Left lung (tissue), 10 donors: ENCODE data around the gene TMCC3. TPM values are rescaled to one million over a fixed set of nuclear protein-coding genes. Genes with fewer than 3 reads are reported as not detected.

Source experiments
- ATAC-seq: fragments of 200-7000 bp; cut with Tn5 transposase; one replicate; pipeline ENCODE4 v1.9.1; 2020; ENCODE audit warnings: moderate library complexity
- DNase-seq, 4 donors: peaks; one replicate each; pipeline ENCODE4 v3.0.0-alpha.2; 2013 to 2020
- H3K27ac ChIP-seq, 2 donors: fragments of 200-600 bp; sonication (generic) in 1 of 2; one replicate each; pipeline versions ENCODE4 v1.5.0 to v1.8.0; 2020 to 2021
- H3K27me3 ChIP-seq, 2 donors: fragments of 200-600 bp; sonication (generic) in 1 of 2; one replicate each; pipeline versions ENCODE4 v1.5.0 to v1.8.0; 2020 to 2021
- H3K36me3 ChIP-seq, 2 donors: fragments of 200-600 bp; sonication (generic) in 1 of 2; one replicate each; pipeline versions ENCODE4 v1.5.0 to v1.8.0; 2020 to 2021
- H3K4me1 ChIP-seq, 2 donors: fragments of 200-600 bp; one replicate each; pipeline ENCODE4 v1.8.0; 2021
- H3K4me3 ChIP-seq, 2 donors: fragments of 200-600 bp; sonication (generic) in 1 of 2; one replicate each; pipeline versions ENCODE4 v1.5.0 to v1.8.0; 2020 to 2021; ENCODE audit warnings: mild to moderate bottlenecking in 1 of 2
- H3K9me3 ChIP-seq, 2 donors: fragments of 200-600 bp; sonication (generic) in 1 of 2; one replicate each; pipeline versions ENCODE4 v1.5.0 to v1.8.0; 2020 to 2021
- CTCF ChIP-seq, 2 donors: fragments of 200-600 bp; sonication (generic) in 1 of 2; IDR thresholded peaks; one replicate each; pipeline versions ENCODE4 v1.5.0 to v1.8.0; 2021; ENCODE audit warnings: antibody characterized with exemption in 2 of 2
- intact Hi-C, 2 donors: fragments of 100-400 bp; cut with DNase I; formaldehyde crosslinking; loops; one replicate each; pipeline versions ENCODE4 v1.11.2 to v1.14.2; 2022
- polyA plus RNA-seq, 6 donors: library from polyadenylated mRNA; unstranded; fragments of 120-200 nt; gene quantifications; one replicate each; pipeline ENCODE4 v1.2.1, GENCODE V29; 2013; ENCODE audit not compliant: insufficient read length in 6 of 6
- total RNA-seq, 2 donors: library from RNA; stranded (reverse); fragmentation: NEBNext Ultra II Directional; extraction: Animal tissue kit (Norgen Biotek cat#: 25700); gene quantifications; one replicate each; pipeline ENCODE4 v1.2.1, GENCODE V29; 2021
- donor health status: DM: no; HTN: yes; CAD: no.
- donor health status: DM: no; HTN: no; CAD: no.

TMCC3 gene
- total and polyA plus RNA-seq, 8 donors = 3.7 to 11.4 (median 6.8) TPM

GRCh38 chr12:94644141-94644979, 6.0 kb downstream of the TMCC3 start:
- no peaks in the 10 kb centered on the region for H3K9me3 ChIP-seq
- intact Hi-C loops = no loop called here
- H3K27ac ChIP-seq = peak overlapping the region; percentile 65 to 89
- no peaks in the 10 kb centered on the region for H3K36me3 ChIP-seq
- peaks cover 0 to 68% of the 10 kb centered on the region in 2 donors for H3K4me1 ChIP-seq
- H3K4me3 ChIP-seq = peak overlapping the region in 1 of 2 donors; percentile 23
- peak in 1 of 4 donors; percentile 52 for DNase-seq
- TF ChIP-seq CTCF (IDR thresholded peaks at IDR 0.05) = no peak
- peaks cover 0 to 18% of the 10 kb centered on the region in 2 donors for H3K27me3 ChIP-seq
- ATAC-seq = peak; percentile 75

GRCh38 chr12:94643606-94644005, 6.8 kb downstream of the TMCC3 start:
- Histone ChIP-seq H3K27ac (peak overlapping the region in 1 of 2 donors; percentile 89), H3K9me3 (no peaks in the 10 kb centered on the region), H3K4me1 (peaks cover 0 to 61% of the 10 kb centered on the region in 2 donors), H3K4me3 (no peak overlapping the region), H3K27me3 (peaks cover 0 to 11% of the 10 kb centered on the region in 2 donors), H3K36me3 (no peaks in the 10 kb centered on the region)
- intact Hi-C loops = no loop called here
- ATAC-seq = peak; percentile 64
- DNase-seq = peak in 1 of 4 donors; percentile 43
- no peak for TF ChIP-seq CTCF (IDR thresholded peaks at IDR 0.05)

GRCh38 chr12:94641283-94641682, 9.1 kb downstream of the TMCC3 start:
- H3K4me1 ChIP-seq = peaks cover 0 to 54% of the 10 kb centered on the region in 2 donors
- H3K4me3 ChIP-seq = no peak overlapping the region
- intact Hi-C loops = no loop called here
- no peaks in the 10 kb centered on the region for H3K27me3 ChIP-seq
- ATAC-seq (no peak), DNase-seq (no peak)
- no peaks in the 10 kb centered on the region for H3K9me3 ChIP-seq
- H3K36me3 ChIP-seq = no peaks in the 10 kb centered on the region
- H3K27ac ChIP-seq = peak overlapping the region in 1 of 2 donors; percentile 80
- TF ChIP-seq CTCF (IDR thresholded peaks at IDR 0.05) = no peak

GRCh38 chr12:94640134-94640928, 10.0 kb downstream of the TMCC3 start:
- H3K36me3 ChIP-seq = no peaks in the 10 kb centered on the region
- peak; percentile 47 for ATAC-seq
- peaks cover 0 to 50% of the 10 kb centered on the region in 2 donors for H3K4me1 ChIP-seq
- TF ChIP-seq CTCF (IDR thresholded peaks at IDR 0.05) = no peak
- H3K9me3 ChIP-seq = no peaks in the 10 kb centered on the region
- H3K27ac ChIP-seq = peak overlapping the region in 1 of 2 donors; percentile 80
- intact Hi-C loops = no loop called here
- DNase-seq = peak in 1 of 4 donors; percentile 37
- no peak overlapping the region for H3K4me3 ChIP-seq
- H3K27me3 ChIP-seq = no peaks in the 10 kb centered on the region

GRCh38 chr12:94638521-94638920, 11.8 kb downstream of the TMCC3 start:
- Histone ChIP-seq H3K4me3 (no peak overlapping the region), H3K9me3 (no peaks in the 10 kb centered on the region), H3K27me3 (no peaks in the 10 kb centered on the region), H3K4me1 (peaks cover 0 to 34% of the 10 kb centered on the region in 2 donors), H3K27ac (no peak overlapping the region), H3K36me3 (no peaks in the 10 kb centered on the region)
- intact Hi-C loops = no loop called here
- DNase-seq (no peak), ATAC-seq (no peak)
- TF ChIP-seq CTCF (IDR thresholded peaks at IDR 0.05) = no peak
